ENCODE data around the gene PBRM1.
A peak's percentile ranks its signal among the peaks of the same experiment; 100 is the strongest.

Gene PBRM1

GRCh38 chr3:52502808-52503350 lies 182.8 kb downstream of the PBRM1 start:
- DNase-seq, result no peak

GRCh38 chr3:52502001-52502400 lies 183.7 kb downstream of the PBRM1 start:
- no peak for DNase-seq

GRCh38 chr3:52501046-52501445 lies 184.7 kb downstream of the PBRM1 start:
- no peak for DNase-seq

- DNase-seq, result peak; percentile 88
Measured at GRCh38 chr3:52498137-52499054, 187.3 kb downstream of the PBRM1 start.

GRCh38 chr3:52495777-52496602 lies 189.7 kb downstream of the PBRM1 start:
- peak; percentile 46 for DNase-seq

All from inflammatory macrophage treated with lipopolysaccharide for 4 hours (primary cell).